Measurements from ENCODE around the gene TCTA. TPM values are rescaled to one million over a fixed set of nuclear protein-coding genes. Genes with fewer than 3 reads are reported as not detected.

TCTA gene
- total and polyA plus RNA-seq, 9 of the 15 experiments (the other 6 are each of a cell fraction or from before 2014, with no cell fraction given): 4.0 to 15.4 (median 8.2) TPM

GRCh38 chr3:49414753-49415152, 2.5 kb downstream of the TCTA start:
- no peak overlapping the region for H3K27ac ChIP-seq (ENCODE audit: extremely low read depth, low read depth, low read length)
- no peak for DNase-seq (ENCODE audit: extremely low read depth in 1 of 4, low spot score in 3 of 4)
- 100% methylated on average over 1 of the region's 2 CpGs for WGBS (ENCODE audit: insufficient coverage, low coverage, missing lambda C conversion rate)

GRCh38 chr3:49415931-49416601, 3.8 kb downstream of the TCTA start:
- no peak for DNase-seq (ENCODE audit: extremely low read depth in 1 of 4, low spot score in 3 of 4)
- H3K9me3 ChIP-seq (replicated peaks; ENCODE audit: control insufficient read depth, insufficient read depth, low read depth, low read length): no peaks in the 10 kb centered on the region
- H3K27ac ChIP-seq (ENCODE audit: extremely low read depth, low read depth, low read length): no peak overlapping the region
- H3K9ac ChIP-seq (ENCODE audit: insufficient read depth in 1 of 2, low read depth in 2 of 2, low read length in 2 of 2): no peak overlapping the region
- no peak for ATAC-seq
- no peak for FAIRE-seq
- TF ChIP-seq FOXJ2 (tag; IDR thresholded peaks at IDR 0.05) (no peak), SPI1 (IDR thresholded peaks at IDR 0.05; ENCODE audit: borderline replicate concordance, low read depth, low read length) (peak; percentile 47; the same call in 1 of the 2 replicates)
- in situ Hi-C loops (cut with MboI) (no loop called here), intact Hi-C loops (cut with micrococcal nuclease) (no loop called here)
- peaks cover 23% of the 10 kb centered on the region for H3K79me2 ChIP-seq (ENCODE audit: control insufficient read depth, insufficient read depth, low read length)
- no peak overlapping the region for H3K4me2 ChIP-seq (ENCODE audit: insufficient read depth, low read length)
- H3K27me3 ChIP-seq (ENCODE audit: control insufficient read depth in 2 of 2, insufficient read depth in 2 of 2, low read length in 2 of 2): no peaks in the 10 kb centered on the region
- no peaks in the 10 kb centered on the region for H3K9me1 ChIP-seq (ENCODE audit: control insufficient read depth, insufficient read depth, low read length)
- H3K4me1 ChIP-seq (replicated peaks in 1 of 2; ENCODE audit: control insufficient read depth in 2 of 2, insufficient read depth in 2 of 2, low read length in 2 of 2): peaks cover 12 to 25% of the 10 kb centered on the region in 2 experiments; a peak in 4 of 5 replicates
- peaks cover 14% of the 10 kb centered on the region; the same call in 2 of the 3 replicates for H3K36me3 ChIP-seq (ENCODE audit: control insufficient read depth, insufficient read depth, low read length)
- WGBS (ENCODE audit: insufficient coverage, low coverage, missing lambda C conversion rate): 50% methylated on average over 4 of the region's 4 CpGs
- BruUV-seq (replicated peaks): no TSS peak
- ChIA-PET CTCF (ENCODE audit: low intra/inter-chr PET ratio) (interaction anchor here (0.9 kb wide), 1 partner anchor 33 kb away, joined by 3 read pairs; no protein-coding TSS in a partner anchor), POLR2A (interaction anchor here (0.7 to 0.8 kb wide), 2 partner anchors 24 to 54 kb away, joined by 3 to 5 read pairs; no protein-coding TSS in a partner anchor)
- H4K20me1 ChIP-seq (replicated peaks; ENCODE audit: control insufficient read depth, insufficient read depth, low read length): no peaks in the 10 kb centered on the region
- H3K4me3 ChIP-seq: no peak overlapping the region
- no peak overlapping the region for H2AFZ ChIP-seq (ENCODE audit: low read depth, low read length)

More at GRCh38 chr3:49414753-49415152, 2.5 kb downstream of the TCTA start:
- Histone ChIP-seq H4K20me1 (replicated peaks; ENCODE audit: control insufficient read depth, insufficient read depth, low read length) (peaks cover 9% of the 10 kb centered on the region; the same call in 1 of the 2 replicates), H3K4me1 (replicated peaks in 1 of 2; ENCODE audit: control insufficient read depth in 2 of 2, insufficient read depth in 2 of 2, low read length in 2 of 2) (peaks cover 19 to 25% of the 10 kb centered on the region in 2 experiments; a peak in 4 of 5 replicates), H3K79me2 (ENCODE audit: control insufficient read depth, insufficient read depth, low read length) (peaks cover 36% of the 10 kb centered on the region), H3K27me3 (ENCODE audit: control insufficient read depth in 2 of 2, insufficient read depth in 2 of 2, low read length in 2 of 2) (no peaks in the 10 kb centered on the region), H3K9ac (ENCODE audit: insufficient read depth in 1 of 2, low read depth in 2 of 2, low read length in 2 of 2) (0 out of 4 replicates have a peak overlapping the region, but pooled peaks of 1 of the 2 experiments have one; percentile 31), H2AFZ (ENCODE audit: low read depth, low read length) (no peak overlapping the region), H3K4me2 (ENCODE audit: insufficient read depth, low read length) (no peak overlapping the region), H3K9me3 (replicated peaks; ENCODE audit: control insufficient read depth, insufficient read depth, low read depth, low read length) (no peaks in the 10 kb centered on the region), H3K4me3 (no peak overlapping the region), H3K36me3 (ENCODE audit: control insufficient read depth, insufficient read depth, low read length) (peaks cover 22% of the 10 kb centered on the region; the same call in 2 of the 3 replicates), H3K9me1 (ENCODE audit: control insufficient read depth, insufficient read depth, low read length) (no peaks in the 10 kb centered on the region)
- no peak for FAIRE-seq
- in situ Hi-C loops (cut with MboI) (no loop called here), intact Hi-C loops (cut with micrococcal nuclease) (no loop called here)
- POLR2A ChIA-PET: interaction anchor here (0.6 to 1.2 kb wide), 2 partner anchors 14 to 26 kb away, joined by 3 to 8 read pairs; partner anchors contain the start of gene NICN1
- ATAC-seq: no peak
- CTCF ChIA-PET (ENCODE audit: low intra/inter-chr PET ratio): no interaction called here
- TF ChIP-seq TAF7 (tag; IDR thresholded peaks at IDR 0.05): no peak
- no TSS peak for BruUV-seq (replicated peaks)

Data from K562 (cell line).